HTR-8/SVneo (cell line): ENCODE data around the gene ZNF546.
A peak's percentile ranks its signal among the peaks of the same experiment; 100 is the strongest.

Experiments
- DNase-seq: peaks from one replicate; pipeline ENCODE4 v3.0.0; 2011; ENCODE audit warnings: low spot score, mixed read lengths; ENCODE audit not compliant: insufficient read length
- FAIRE-seq: peaks from 2 replicates; lab custom pipeline; 2011; peaks lifted over from hg19 to GRCh38; lab: Jason Lieb, UNC

Gene ZNF546

GRCh38 chr19:40053491-40053890 lies 56.6 kb downstream of the ZNF546 start:
- DNase-seq (no peak), FAIRE-seq (no peak)

GRCh38 chr19:40054632-40055031 lies 57.8 kb downstream of the ZNF546 start:
- DNase-seq (no peak), FAIRE-seq (no peak)

DNA sequence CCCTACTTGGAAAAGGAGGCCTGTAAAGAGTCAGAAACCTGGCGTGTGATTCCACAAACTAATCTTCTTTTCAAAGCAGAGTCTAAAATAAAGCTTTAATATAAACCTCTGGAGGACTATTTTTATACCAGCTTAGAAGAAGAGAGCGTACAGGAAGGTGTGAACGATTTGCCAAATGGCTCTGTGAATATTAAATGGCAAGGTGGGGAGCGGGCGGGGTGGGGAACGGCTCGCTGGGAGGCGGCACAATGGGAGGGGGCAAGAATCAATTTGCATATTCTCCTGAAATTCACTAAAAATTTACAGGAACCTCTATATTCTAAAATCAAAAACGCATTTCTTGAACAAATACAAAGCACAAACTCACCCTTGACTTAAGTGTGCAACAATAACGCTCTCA lies 58.2 kb downstream of the ZNF546 start:
- FAIRE-seq (no peak), DNase-seq (no peak)

- DNase-seq (peak; percentile 79), FAIRE-seq (peak; percentile 44)
Observed at GRCh38 chr19:40055832-40056504, 59.1 kb downstream of the ZNF546 start, which contains the start of gene ZNF780B. TSS of gene ZNF780B (minus strand) at chr19:40056231. CDS start at chr19:40050332, 5,899 bp downstream.

DNA sequence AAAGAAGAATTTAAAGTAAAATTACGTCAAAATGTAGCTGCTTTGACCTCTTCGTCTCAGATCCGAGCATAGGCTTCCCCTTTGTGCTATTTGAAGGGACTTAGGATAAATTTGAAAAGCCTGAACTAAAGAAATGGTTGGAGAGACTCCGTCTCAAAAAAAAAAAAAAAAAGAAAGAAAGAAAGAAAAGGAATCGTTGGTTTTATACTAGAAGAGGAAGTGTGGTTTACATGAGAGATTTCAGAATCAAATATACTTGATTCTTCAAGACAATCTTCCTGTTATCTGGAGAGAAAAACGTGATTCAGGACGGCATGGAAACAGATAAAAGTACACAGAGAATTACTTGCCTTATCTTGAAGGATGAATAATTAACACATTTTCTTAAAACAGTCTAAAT lies 59.6 kb downstream of the ZNF546 start:
- no peak for FAIRE-seq
- no peak for DNase-seq

- DNase-seq = no peak
- no peak for FAIRE-seq
Observed at GRCh38 chr19:40057166-40057565, 60.3 kb downstream of the ZNF546 start.

- FAIRE-seq (no peak), DNase-seq (no peak)
Observed at GRCh38 chr19:40059624-40060023, 62.8 kb downstream of the ZNF546 start.

- no peak for FAIRE-seq
- DNase-seq = no peak
Observed at GRCh38 chr19:40070058-40070457, 73.2 kb downstream of the ZNF546 start.
